Lower leg skin (tissue), 3 donors: Measurements from ENCODE around the gene VAT1L.

Experiments used
- POLR2A ChIP-seq, 2 donors: fragments of 450-650 bp; IDR thresholded peaks; one replicate each; pipeline ENCODE4 v1.6.1; 2016 to 2017; ENCODE audit warnings: antibody characterized with exemption in 2 of 2, mild to moderate bottlenecking in 1 of 2, moderate library complexity in 1 of 2
- TF ChIP-seq, protein P1 (sequence below), 3 donors: fragments of 450-650 bp; IDR thresholded peaks; one replicate each; pipeline ENCODE4 v1.5.1; 2016; ENCODE audit warnings: antibody characterized with exemption in 3 of 3, mild to moderate bottlenecking in 3 of 3, moderate library complexity in 2 of 3

DNA sequence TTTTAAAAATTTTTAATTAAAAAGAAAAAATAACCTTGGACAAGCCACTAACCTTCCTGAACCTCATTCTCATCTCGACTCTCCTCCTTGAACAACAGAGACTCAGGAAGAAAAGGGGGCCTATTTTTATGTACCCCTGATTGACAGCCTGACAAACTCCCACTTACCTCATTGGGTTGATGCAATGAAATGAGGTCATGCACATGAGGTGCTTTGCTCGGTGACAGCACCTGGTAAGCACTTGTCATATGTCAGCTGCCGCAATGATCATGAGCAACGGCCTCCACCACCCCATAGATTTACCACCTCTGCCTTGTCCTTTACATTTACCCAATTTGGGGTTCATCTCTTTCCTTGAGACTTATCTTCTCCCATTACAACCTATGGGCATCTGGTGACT lies 167.9 kb downstream of the VAT1L start:
- TF ChIP-seq, protein P1, sequence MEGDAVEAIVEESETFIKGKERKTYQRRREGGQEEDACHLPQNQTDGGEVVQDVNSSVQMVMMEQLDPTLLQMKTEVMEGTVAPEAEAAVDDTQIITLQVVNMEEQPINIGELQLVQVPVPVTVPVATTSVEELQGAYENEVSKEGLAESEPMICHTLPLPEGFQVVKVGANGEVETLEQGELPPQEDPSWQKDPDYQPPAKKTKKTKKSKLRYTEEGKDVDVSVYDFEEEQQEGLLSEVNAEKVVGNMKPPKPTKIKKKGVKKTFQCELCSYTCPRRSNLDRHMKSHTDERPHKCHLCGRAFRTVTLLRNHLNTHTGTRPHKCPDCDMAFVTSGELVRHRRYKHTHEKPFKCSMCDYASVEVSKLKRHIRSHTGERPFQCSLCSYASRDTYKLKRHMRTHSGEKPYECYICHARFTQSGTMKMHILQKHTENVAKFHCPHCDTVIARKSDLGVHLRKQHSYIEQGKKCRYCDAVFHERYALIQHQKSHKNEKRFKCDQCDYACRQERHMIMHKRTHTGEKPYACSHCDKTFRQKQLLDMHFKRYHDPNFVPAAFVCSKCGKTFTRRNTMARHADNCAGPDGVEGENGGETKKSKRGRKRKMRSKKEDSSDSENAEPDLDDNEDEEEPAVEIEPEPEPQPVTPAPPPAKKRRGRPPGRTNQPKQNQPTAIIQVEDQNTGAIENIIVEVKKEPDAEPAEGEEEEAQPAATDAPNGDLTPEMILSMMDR (IDR thresholded peaks at IDR 0.05) = no peak
- TF ChIP-seq POLR2A (IDR thresholded peaks at IDR 0.05) = no peak
